A549 (cell line): ENCODE data around the gene RBM47. TPM values are rescaled to one million over a fixed set of nuclear protein-coding genes. Genes with fewer than 3 reads are reported as not detected.

Experiments
- ATAC-seq, 2 experiments: fragments of 200-7000 bp in 1 of 2; fragments of >200 bp in 1 of 2; cut with Nextera tagmentation in 1 of 2; cut with Tn5 transposase in 1 of 2; 3 replicates each; pipeline versions ENCODE4 v1.8.0 to v1.9.1; 2018 to 2020; ENCODE audit warnings: mild to moderate bottlenecking in 1 of 2, moderate library complexity in 1 of 2
- CTCF ChIA-PET: fragments of 300-600 bp; sonication (Branson Sonifier 250); formaldehyde crosslinking; extraction: SDS; loops from one replicate; lab custom pipeline; 2021; ENCODE audit warnings: antibody characterized with exemption, inconsistent platforms; lab: Yijun Ruan, JAX
- POLR2A ChIA-PET: fragments of 350-600 bp; formaldehyde crosslinking; extraction: SDS; loops from one replicate; lab custom pipeline; 2021; ENCODE audit warnings: antibody characterized with exemption, inconsistent platforms; lab: Yijun Ruan, JAX
- DNase-seq, 2 experiments: peaks; one replicate each; pipeline versions ENCODE4 v3.0.0 to v3.0.0-alpha.2; 2011 to 2016; ENCODE audit warnings: low read depth in 1 of 2, low spot score in 1 of 2
- FAIRE-seq: peaks from 2 replicates; lab custom pipeline; 2011; peaks lifted over from hg19 to GRCh38; lab: Jason Lieb, UNC
- H3K27ac ChIP-seq, 2 experiments: fragments of >200 bp; sonication (Bioruptor Twin); formaldehyde crosslinking; 3 replicates each; pipeline ENCODE4 v1.5.1; 2016 to 2017
- H3K4me1 ChIP-seq: fragments of >200 bp; sonication (Bioruptor Twin); formaldehyde crosslinking; 3 replicates; pipeline ENCODE4 v1.6.1; 2016
- H3K4me2 ChIP-seq: fragments of >200 bp; sonication (Bioruptor Twin); formaldehyde crosslinking; 3 replicates; pipeline ENCODE4 v1.6.1; 2016
- H3K4me3 ChIP-seq: fragments of >200 bp; sonication (Bioruptor Twin); formaldehyde crosslinking; 3 replicates; pipeline ENCODE4 v1.5.1; 2016
- H3K9me3 ChIP-seq: fragments of >200 bp; sonication (Bioruptor Twin); formaldehyde crosslinking; 3 replicates; pipeline ENCODE4 v1.6.1; 2016
- ATOH8 ChIP-seq: fragments of 250-450 bp; sonication (Bioruptor Pico); IDR thresholded peaks from 2 replicates; pipeline ENCODE4 v1.5.0; 2020; ENCODE audit warnings: low read depth, mild to moderate bottlenecking, moderate library complexity
- BHLHE40 ChIP-seq: IDR thresholded peaks from 2 replicates; pipeline ENCODE4 v1.6.1; 2012; ENCODE audit warnings: low read depth, low read length, inconsistent platforms
- CEBPB ChIP-seq, 2 experiments: fragments of >200 bp in 1 of 2; sonication (Bioruptor Twin) in 1 of 2; formaldehyde crosslinking in 1 of 2; IDR thresholded peaks; 2 replicates each; pipeline ENCODE4 v1.6.1; 2012 to 2016
- EHMT2 ChIP-seq: fragments of 200-600 bp; sonication (generic); IDR thresholded peaks from 2 replicates; pipeline ENCODE4 v1.6.1; 2016; ENCODE audit warnings: antibody characterized with exemption, low read depth, mild to moderate bottlenecking, moderate library complexity
- ELK1 ChIP-seq: fragments of 150-350 bp; IDR thresholded peaks from 2 replicates; pipeline ENCODE4 v1.6.1; 2014; ENCODE audit warnings: low read depth, mild to moderate bottlenecking, low read length
- EP300 ChIP-seq, 2 experiments: fragments of >200 bp; sonication (Bioruptor Twin); formaldehyde crosslinking; IDR thresholded peaks; 2 replicates in 1 of 2; 3 replicates in 1 of 2; pipeline ENCODE4 v1.6.1; 2016 to 2017
- FOXS1 ChIP-seq: fragments of 250-450 bp; sonication (Bioruptor Pico); IDR thresholded peaks from 2 replicates; pipeline ENCODE4 v1.5.0; 2020; ENCODE audit warnings: mild to moderate bottlenecking, moderate library complexity
- HMGXB4 ChIP-seq: fragments of 250-450 bp; sonication (Bioruptor Pico); IDR thresholded peaks from 2 replicates; pipeline ENCODE4 v1.5.0; 2021; ENCODE audit warnings: mild to moderate bottlenecking, moderate library complexity, borderline replicate concordance
- HOXA7 ChIP-seq: fragments of 250-450 bp; sonication (Bioruptor Pico); IDR thresholded peaks from 2 replicates; pipeline ENCODE4 v1.5.0; 2020; ENCODE audit warnings: mild to moderate bottlenecking, moderate library complexity
- HOXB5 ChIP-seq: fragments of 250-450 bp; sonication (Bioruptor Pico); IDR thresholded peaks from 2 replicates; pipeline ENCODE4 v1.5.0; 2020; ENCODE audit warnings: mild to moderate bottlenecking, moderate library complexity
- KDM5A ChIP-seq: fragments of 200-600 bp; sonication (generic); IDR thresholded peaks from 2 replicates; pipeline ENCODE4 v1.6.1; 2016; ENCODE audit warnings: antibody characterized with exemption, mild to moderate bottlenecking
- MAX ChIP-seq: IDR thresholded peaks from 2 replicates; pipeline ENCODE4 v1.6.1; 2012
- MAZ ChIP-seq: fragments of 150-350 bp; IDR thresholded peaks from 2 replicates; pipeline ENCODE4 v1.6.1; 2014; ENCODE audit warnings: antibody characterized with exemption, low read depth, low read length, borderline replicate concordance
- NFE2L2 ChIP-seq: fragments of 150-350 bp; conservative IDR thresholded peaks from 2 replicates; pipeline ENCODE4 v1.6.1; 2014; ENCODE audit warnings: low read length
- NR3C1 ChIP-seq: fragments of >200 bp; sonication (Bioruptor Twin); formaldehyde crosslinking; IDR thresholded peaks from 3 replicates; pipeline ENCODE4 v1.6.1; 2017
- POLR2A ChIP-seq: IDR thresholded peaks from 2 replicates; pipeline ENCODE4 v1.6.1; 2012; ENCODE audit warnings: mild to moderate bottlenecking, low read length
- POLR2AphosphoS2 ChIP-seq: conservative IDR thresholded peaks from 2 replicates; pipeline ENCODE4 v1.6.1; 2012; ENCODE audit warnings: low read length, improper control_type of control experiment, inconsistent platforms
- RAD21 ChIP-seq, 2 experiments: fragments of >200 bp in 1 of 2; sonication (Bioruptor Twin) in 1 of 2; formaldehyde crosslinking in 1 of 2; IDR thresholded peaks in 1 of 2; conservative IDR thresholded peaks in 1 of 2; 2 replicates in 1 of 2; 3 replicates in 1 of 2; pipeline ENCODE4 v1.6.1; 2012 to 2018; ENCODE audit warnings: inconsistent platforms in 1 of 2
- RARB ChIP-seq: fragments of 250-450 bp; sonication (Bioruptor Pico); IDR thresholded peaks from 2 replicates; pipeline ENCODE4 v1.8.0; 2021; ENCODE audit warnings: mild to moderate bottlenecking, moderate library complexity
- RCOR1 ChIP-seq: fragments of 150-350 bp; IDR thresholded peaks from 2 replicates; pipeline ENCODE4 v1.6.1; 2014; ENCODE audit warnings: antibody characterized with exemption, low read length, low read depth
- RFX5 ChIP-seq: fragments of 450-650 bp; IDR thresholded peaks from 2 replicates; pipeline ENCODE4 v1.7.1; 2014; ENCODE audit warnings: antibody characterized with exemption, mild to moderate bottlenecking, moderate library complexity
- SMC3 ChIP-seq: fragments of >200 bp; sonication (Bioruptor Twin); formaldehyde crosslinking; IDR thresholded peaks from 3 replicates; pipeline ENCODE4 v1.6.1; 2018; ENCODE audit warnings: inconsistent platforms
- SREBF2 ChIP-seq: fragments of 450-650 bp; IDR thresholded peaks from 2 replicates; pipeline ENCODE4 v1.6.1; 2014; ENCODE audit warnings: mild to moderate bottlenecking, moderate library complexity
- ZC3H11A ChIP-seq: fragments of 450-650 bp; IDR thresholded peaks from 2 replicates; pipeline ENCODE4 v1.6.1; 2014; ENCODE audit warnings: antibody characterized with exemption, mild to moderate bottlenecking
- ZNF302 ChIP-seq: fragments of 250-450 bp; sonication (Bioruptor Pico); IDR thresholded peaks from 2 replicates; pipeline ENCODE4 v1.9.0; 2021; ENCODE audit warnings: inconsistent platforms, mild to moderate bottlenecking, moderate library complexity
- ZSCAN20 ChIP-seq: fragments of 250-450 bp; sonication (Bioruptor Pico); IDR thresholded peaks from 2 replicates; pipeline ENCODE4 v1.8.0; 2022; ENCODE audit warnings: mild to moderate bottlenecking, moderate library complexity
- WGBS: methylation state at CpG from one replicate; pipeline ENCODE4 v1.1.6; 2017; ENCODE audit errors: missing lambda C conversion rate; 5-methylcytosine and 5-hydroxymethylcytosine counted together
- polyA plus RNA-seq, 4 experiments: library from polyadenylated mRNA; depleted of rRNA in 3 of 4; stranded (reverse); fragments of >200 nt; fragmentation: RNase III in 1 of 4; extraction: RNeasy Plus Mini Kit Qiagen cat#74134 plus additional on column Dnase treatment in 1 of 4; gene quantifications; 2 replicates in 3 of 4; 3 replicates in 1 of 4; pipeline ENCODE4 v1.2.3, GENCODE V29; 2011 to 2017

The RBM47 gene
- polyA plus RNA-seq, 2 of the 4 experiments (the other 2 are of a cell fraction): 38.1 to 43.3 TPM

- no peak for DNase-seq
- Histone ChIP-seq H3K4me1 (peaks cover 37% of the 10 kb centered on the region), H3K4me2 (no peak overlapping the region), H3K27ac (no peak overlapping the region), H3K4me3 (no peak overlapping the region), H3K9me3 (no peaks in the 10 kb centered on the region)
- TF ChIP-seq ATOH8 (CRISPR knock-in tag): no peak
- ChIA-PET POLR2A (no interaction called here), CTCF (interaction anchor here (1.7 kb wide), 1 partner anchor 247 kb away, joined by 4 read pairs; no protein-coding TSS in a partner anchor)
- no peak for ATAC-seq
- no peak for FAIRE-seq
- WGBS: 95% methylated on average over 7 of the region's 7 CpGs
Measured at GRCh38 chr4:40572692-40573310, 56.9 kb downstream of the RBM47 start.

- DNase-seq (no peak), FAIRE-seq (no peak)
- H3K27ac ChIP-seq: 0 out of 6 replicates have a peak overlapping the region, but pooled peaks of 1 of the 2 experiments have one; percentile 40
Measured at GRCh38 chr4:40571208-40571607, 58.5 kb downstream of the RBM47 start.

GRCh38 chr4:40570348-40571077 is 59.2 kb downstream of the RBM47 start:
- DNase-seq (no peak), FAIRE-seq (no peak), ATAC-seq (no peak)
- POLR2A ChIA-PET: no interaction called here
- Histone ChIP-seq H3K27ac (peak overlapping the region in 1 of 2 experiments; percentile 40; a peak in 1 of 6 replicates), H3K4me3 (no peak overlapping the region), H3K4me2 (no peak overlapping the region), H3K9me3 (no peaks in the 10 kb centered on the region), H3K4me1 (peaks cover 21% of the 10 kb centered on the region)
- 87% methylated on average over 14 of the region's 14 CpGs for whole genome bisulfite sequencing
- CTCF ChIA-PET: no interaction called here
- no peak for TF ChIP-seq ELK1
- no peak for TF ChIP-seq KDM5A
- TF ChIP-seq NFE2L2: no peak
- no peak for TF ChIP-seq NR3C1
- TF ChIP-seq MAX: no peak
- no peak for TF ChIP-seq RARB (CRISPR knock-in tag)
- no peak for TF ChIP-seq FOXS1 (CRISPR knock-in tag)
- TF ChIP-seq ZC3H11A: no peak
- TF ChIP-seq HOXA7 (CRISPR knock-in tag): no peak
- TF ChIP-seq SREBF2: no peak
- no peak for TF ChIP-seq CEBPB (IDR thresholded peaks at IDR 0.05)
- TF ChIP-seq POLR2A: no peak

More at GRCh38 chr4:40571208-40571607, 58.5 kb downstream of the RBM47 start:
- Histone ChIP-seq H3K4me1 (peaks cover 28% of the 10 kb centered on the region), H3K4me3 (no peak overlapping the region), H3K4me2 (no peak overlapping the region), H3K9me3 (no peaks in the 10 kb centered on the region)
- POLR2A ChIA-PET: no interaction called here
- TF ChIP-seq MAZ: no peak
- no peak for TF ChIP-seq RCOR1
- no peak for TF ChIP-seq SMC3
- TF ChIP-seq HOXB5 (CRISPR knock-in tag): no peak
- TF ChIP-seq ELK1: no peak
- TF ChIP-seq EHMT2: no peak
- no peak for TF ChIP-seq HMGXB4 (CRISPR knock-in tag)
- TF ChIP-seq RAD21 (conservative IDR thresholded peaks at IDR 0.05 in 1 of 2, IDR thresholded peaks at IDR 0.05 in 1 of 2): no peak
- no peak for TF ChIP-seq POLR2AphosphoS2
- no peak for TF ChIP-seq ZNF302
- no peak for TF ChIP-seq SREBF2
- TF ChIP-seq ZSCAN20 (CRISPR knock-in tag): no peak
- TF ChIP-seq EP300 (IDR thresholded peaks at IDR 0.05): no peak
- TF ChIP-seq RFX5: no peak
- no peak for TF ChIP-seq BHLHE40
- TF ChIP-seq KDM5A: no peak
- TF ChIP-seq NFE2L2: no peak
- no peak for TF ChIP-seq ZC3H11A
- no peak for ATAC-seq
- CTCF ChIA-PET: no interaction called here
